Common myeloid progenitor, CD34-positive (primary cell): ENCODE results near the gene ZNF516.

Experiments
- CTCF ChIA-PET: fragments of 350-600 bp; sonication (Branson Sonifier 250); formaldehyde crosslinking; loops from one replicate; lab custom pipeline; 2021; ENCODE audit warnings: antibody characterized with exemption; lab: Charles Lee
- POLR2A ChIA-PET: fragments of 350-600 bp; sonication (Branson Sonifier 250); formaldehyde crosslinking; loops from one replicate; lab custom pipeline; 2021; ENCODE audit warnings: antibody characterized with exemption; lab: Charles Lee
- DNase-seq, 3 donors: peaks; one replicate each; pipeline versions ENCODE4 v3.0.0 to v3.0.0-alpha.2; 2013
- H3K27ac ChIP-seq, 2 experiments: 1 replicate in 1 of 2; 2 replicates in 1 of 2; pipeline ENCODE4 v1.7.0; 2013; ENCODE audit warnings: inconsistent platforms in 2 of 2, low read length in 2 of 2, mild to moderate bottlenecking in 2 of 2, low read depth in 1 of 2, moderate library complexity in 1 of 2; ENCODE audit not compliant: severe bottlenecking in 2 of 2, insufficient read depth in 1 of 2, poor library complexity in 1 of 2
- H3K27me3 ChIP-seq, 5 experiments: replicated peaks in 2 of 5; 1 replicate in 3 of 5; 2 replicates in 2 of 5; pipeline versions ENCODE4 v1.6.1 to v1.7.0; 2013; ENCODE audit warnings: low read length in 4 of 5, mild to moderate bottlenecking in 2 of 5, moderate library complexity in 2 of 5, inconsistent platforms in 1 of 5; ENCODE audit not compliant: insufficient read depth in 5 of 5, control insufficient read depth in 4 of 5
- H3K36me3 ChIP-seq, 4 experiments: 1 replicate in 2 of 4; 2 replicates in 2 of 4; pipeline versions ENCODE4 v1.6.1 to v1.7.0; 2013; ENCODE audit warnings: low read length in 3 of 4, control low read depth in 1 of 4, mild to moderate bottlenecking in 1 of 4; ENCODE audit not compliant: control insufficient read depth in 4 of 4, insufficient read depth in 4 of 4
- H3K4me1 ChIP-seq, 4 experiments: 1 replicate in 3 of 4; 2 replicates in 1 of 4; pipeline versions ENCODE4 v1.6.1 to v1.7.1; 2013; ENCODE audit warnings: low read length in 3 of 4, mild to moderate bottlenecking in 3 of 4, control low read depth in 1 of 4, inconsistent platforms in 1 of 4, moderate library complexity in 1 of 4; ENCODE audit not compliant: control insufficient read depth in 4 of 4, insufficient read depth in 4 of 4; ENCODE audit errors: control extremely low read depth in 1 of 4
- H3K4me3 ChIP-seq, 7 experiments: 1 replicate in 4 of 7; 2 replicates in 3 of 7; pipeline versions ENCODE4 v1.5.1 to v1.7.0; 2013; ENCODE audit warnings: mild to moderate bottlenecking in 7 of 7, low read length in 6 of 7, moderate library complexity in 6 of 7, inconsistent platforms in 2 of 7, low read depth in 2 of 7, control low read depth in 1 of 7; ENCODE audit not compliant: insufficient read depth in 4 of 7, control insufficient read depth in 1 of 7; ENCODE audit errors: extremely low read depth in 1 of 7
- H3K9me3 ChIP-seq, 5 experiments: 1 replicate in 4 of 5; 2 replicates in 1 of 5; pipeline versions ENCODE4 v1.6.1 to v1.7.1; 2013; ENCODE audit warnings: low read length in 4 of 5, mild to moderate bottlenecking in 2 of 5, inconsistent platforms in 1 of 5, low read depth in 1 of 5, moderate library complexity in 1 of 5; ENCODE audit not compliant: control insufficient read depth in 4 of 5, insufficient read depth in 2 of 5; ENCODE audit errors: control extremely low read depth in 1 of 5
- WGBS: methylation state at CpG from one replicate; pipeline ENCODE4 v1.1.5; 2013; ENCODE audit not compliant: insufficient coverage; 5-methylcytosine and 5-hydroxymethylcytosine counted together

Gene ZNF516

GRCh38 chr18:76399613-76400391 is 95.2 kb downstream of the ZNF516 start:
- H3K27me3 ChIP-seq, result no peaks in the 10 kb centered on the region
- H3K4me3 ChIP-seq, result no peak overlapping the region
- POLR2A ChIA-PET, result no interaction called here
- WGBS, result 95% methylated on average over 11 of the region's 14 CpGs
- no peak for DNase-seq
- H3K27ac ChIP-seq, result no peak overlapping the region
- peaks cover 0 to 5% (median 0%) of the 10 kb centered on the region in 4 experiments for H3K4me1 ChIP-seq
- CTCF ChIA-PET, result interaction anchor here (0.6 to 9.2 kb wide), 32 partner anchors 9 to 386 kb away, joined by 3 to 89 read pairs (median 5); no protein-coding TSS in a partner anchor
- no peaks in the 10 kb centered on the region for H3K9me3 ChIP-seq
- H3K36me3 ChIP-seq, result peaks cover 0 to 16% (median 7%) of the 10 kb centered on the region in 4 experiments

- ChIA-PET CTCF (interaction anchor here (0.5 to 9.2 kb wide), 28 partner anchors 9 to 525 kb away, joined by 3 to 89 read pairs (median 5); no protein-coding TSS in a partner anchor), POLR2A (interaction anchor here (0.7 kb wide), 2 partner anchors 281 to 290 kb away, joined by 3 to 5 read pairs; no protein-coding TSS in a partner anchor)
- peaks cover 0 to 9% (median 4%) of the 10 kb centered on the region in 4 experiments for H3K36me3 ChIP-seq
- DNase-seq, result peak; percentile 68 to 83 (median 79)
- no peaks in the 10 kb centered on the region for H3K27me3 ChIP-seq
- no peaks in the 10 kb centered on the region for H3K9me3 ChIP-seq
- peaks cover 0 to 5% (median 0%) of the 10 kb centered on the region in 4 experiments for H3K4me1 ChIP-seq
- WGBS, result 10% methylated on average over 13 of the region's 14 CpGs
- no peak overlapping the region for H3K27ac ChIP-seq
- no peak overlapping the region for H3K4me3 ChIP-seq
These were observed 96.0 kb downstream of the ZNF516 start for GRCh38 chr18:76398896-76399612.

GRCh38 chr18:76398295-76398694 is 96.7 kb downstream of the ZNF516 start:
- DNase-seq, result no peak
- Histone ChIP-seq H3K4me3 (no peak overlapping the region), H3K27ac (no peak overlapping the region), H3K36me3 (peaks cover 0 to 9% (median 4%) of the 10 kb centered on the region in 4 experiments), H3K27me3 (no peaks in the 10 kb centered on the region), H3K9me3 (no peaks in the 10 kb centered on the region), H3K4me1 (peaks cover 0 to 5% (median 0%) of the 10 kb centered on the region in 4 experiments)
- ChIA-PET CTCF (interaction anchor here (0.5 to 9.2 kb wide), 28 partner anchors 9 to 526 kb away, joined by 3 to 89 read pairs (median 5); no protein-coding TSS in a partner anchor), POLR2A (interaction anchor here (0.7 kb wide), 1 partner anchor 291 kb away, joined by 3 read pairs; no protein-coding TSS in a partner anchor)
- WGBS, result 89% methylated on average over 4 of the region's 7 CpGs

- no peaks in the 10 kb centered on the region for H3K27me3 ChIP-seq
- H3K4me3 ChIP-seq, result no peak overlapping the region
- H3K36me3 ChIP-seq, result peaks cover 0 to 8% (median 3%) of the 10 kb centered on the region in 4 experiments
- CTCF ChIA-PET, result interaction anchor here (1.1 to 9.2 kb wide), 10 partner anchors 12 to 324 kb away, joined by 3 to 89 read pairs (median 16); no protein-coding TSS in a partner anchor
- POLR2A ChIA-PET, result no interaction called here
- no CpG with 5 or more reads among the region's 5 CpGs for WGBS
- no peak overlapping the region for H3K27ac ChIP-seq
- no peaks in the 10 kb centered on the region for H3K9me3 ChIP-seq
- H3K4me1 ChIP-seq, result peaks cover 0 to 5% (median 0%) of the 10 kb centered on the region in 4 experiments
- DNase-seq, result no peak
These were observed 97.4 kb downstream of the ZNF516 start for GRCh38 chr18:76397631-76398030.

- POLR2A ChIA-PET, result no interaction called here
- WGBS, result 92% methylated on average over 9 of the region's 9 CpGs
- H3K9me3 ChIP-seq, result no peaks in the 10 kb centered on the region
- no peak for DNase-seq
- CTCF ChIA-PET, result interaction anchor here (1.0 to 9.2 kb wide), 5 partner anchors 61 to 325 kb away, joined by 3 to 89 read pairs (median 7); no protein-coding TSS in a partner anchor
- peaks cover 0 to 8% (median 0%) of the 10 kb centered on the region in 4 experiments for H3K36me3 ChIP-seq
- no peak overlapping the region for H3K4me3 ChIP-seq
- H3K27ac ChIP-seq, result no peak overlapping the region
- no peaks in the 10 kb centered on the region for H3K27me3 ChIP-seq
- peaks cover 0 to 5% (median 0%) of the 10 kb centered on the region in 4 experiments for H3K4me1 ChIP-seq
These were observed 98.2 kb downstream of the ZNF516 start for GRCh38 chr18:76396792-76397191.

GRCh38 chr18:76395609-76396008 is 99.4 kb downstream of the ZNF516 start:
- Histone ChIP-seq H3K27me3 (no peaks in the 10 kb centered on the region), H3K36me3 (peaks cover 0 to 8% (median 0%) of the 10 kb centered on the region in 4 experiments), H3K4me3 (no peak overlapping the region), H3K27ac (no peak overlapping the region), H3K4me1 (peaks cover 0 to 7% (median 3%) of the 10 kb centered on the region in 4 experiments), H3K9me3 (no peaks in the 10 kb centered on the region)
- CTCF ChIA-PET, result interaction anchor here (9.2 kb wide), 1 partner anchor 314 kb away, joined by 89 read pairs; no protein-coding TSS in a partner anchor
- POLR2A ChIA-PET, result no interaction called here
- DNase-seq, result no peak
- 97% methylated on average over 20 of the region's 20 CpGs for WGBS
